ENCODE results near the gene HDAC4.

Gene HDAC4

DNA sequence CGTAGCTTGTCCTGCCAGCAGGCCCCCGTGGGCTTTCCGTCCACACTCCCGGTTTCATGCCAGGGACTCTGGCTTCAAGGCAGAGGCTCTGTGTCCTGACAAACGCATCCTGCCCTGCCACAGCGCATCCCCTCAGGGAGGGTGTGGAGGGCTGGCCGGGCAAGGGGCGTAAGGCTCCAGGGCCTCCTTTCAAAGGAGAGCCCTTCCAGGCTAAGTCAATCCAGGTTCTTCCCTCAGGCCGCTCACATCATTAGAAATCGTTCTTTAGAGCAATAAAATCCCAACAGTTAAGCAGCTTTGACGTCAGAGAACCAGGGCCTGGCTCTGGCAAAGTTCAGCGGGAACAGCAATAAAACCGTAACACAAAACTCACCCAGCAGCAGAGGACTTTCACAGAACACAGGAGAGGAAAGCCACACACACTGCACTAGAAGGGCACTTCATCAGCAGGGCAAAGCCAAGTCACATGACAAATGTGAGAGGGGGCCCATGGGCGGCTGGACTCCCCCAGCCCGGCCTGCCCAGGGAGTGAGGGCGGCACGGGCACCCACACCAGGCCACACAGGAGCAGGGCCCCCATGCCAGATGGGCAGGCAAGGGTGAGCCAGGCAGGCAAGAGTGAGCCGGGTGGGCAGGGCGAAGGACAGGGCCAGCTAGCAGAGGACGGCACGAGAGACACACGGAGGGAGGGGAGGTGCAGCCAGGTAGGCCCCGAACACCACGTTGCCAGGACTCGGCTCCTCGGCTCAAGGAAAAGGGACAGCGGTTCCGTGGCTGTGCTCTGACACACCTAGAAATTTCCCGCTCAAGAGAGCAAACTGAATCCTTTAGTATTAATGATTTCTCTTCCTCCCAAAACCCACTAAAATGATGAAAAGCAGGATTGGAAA lies 52.0 kb downstream of the HDAC4 start:
- peak overlapping the region; percentile 60 to 68 for H3K9ac ChIP-seq (ENCODE audit: low read depth in 1 of 2, low read length in 2 of 2)
- no peaks in the 10 kb centered on the region for H3K27me3 ChIP-seq (ENCODE audit: control insufficient read depth in 2 of 2, insufficient read depth in 2 of 2, low read length in 2 of 2)
- H3K9me3 ChIP-seq (ENCODE audit: control insufficient read depth in 2 of 2, low read length in 2 of 2) = peaks cover 0 to 3% of the 10 kb centered on the region in 2 donors
- peak overlapping the region in 1 of 2 donors; percentile 47 for H3K4me3 ChIP-seq (ENCODE audit: low read length in 2 of 2)
- H3K27ac ChIP-seq (ENCODE audit: low read depth in 2 of 2, low read length in 2 of 2) = peak overlapping the region; percentile 86 to 91
- H3K4me1 ChIP-seq (ENCODE audit: control insufficient read depth in 2 of 2, insufficient read depth in 2 of 2, low read length in 2 of 2) = peaks cover 18 to 20% of the 10 kb centered on the region in 2 donors
- peaks cover 0 to 18% of the 10 kb centered on the region in 2 donors for H3K36me3 ChIP-seq (ENCODE audit: control insufficient read depth in 2 of 2, insufficient read depth in 2 of 2, low read length in 2 of 2)

DNA sequence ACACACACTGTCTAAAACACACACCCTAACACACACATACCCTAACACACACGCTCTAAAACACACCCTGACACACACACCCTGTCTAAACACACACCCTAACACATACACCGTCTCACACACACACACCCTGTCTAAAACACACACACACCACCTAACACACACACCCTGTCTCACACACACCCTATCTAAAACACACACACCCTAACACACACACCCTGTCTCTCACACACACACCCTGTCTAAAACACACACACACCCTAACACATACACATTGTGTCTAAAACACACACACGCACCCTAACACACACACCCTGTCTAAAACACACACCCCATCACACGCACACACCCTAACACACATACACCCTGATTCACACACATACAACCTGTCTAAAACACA lies 54.1 kb downstream of the HDAC4 start:
- H3K4me1 ChIP-seq (ENCODE audit: control insufficient read depth in 2 of 2, insufficient read depth in 2 of 2, low read length in 2 of 2) = peaks cover 18 to 20% of the 10 kb centered on the region in 2 donors
- no peak overlapping the region for H3K9ac ChIP-seq (ENCODE audit: low read depth in 1 of 2, low read length in 2 of 2)
- peaks cover 0 to 3% of the 10 kb centered on the region in 2 donors for H3K9me3 ChIP-seq (ENCODE audit: control insufficient read depth in 2 of 2, low read length in 2 of 2)
- peak overlapping the region; percentile 43 to 45 for H3K27ac ChIP-seq (ENCODE audit: low read depth in 2 of 2, low read length in 2 of 2)
- H3K27me3 ChIP-seq (ENCODE audit: control insufficient read depth in 2 of 2, insufficient read depth in 2 of 2, low read length in 2 of 2) = no peaks in the 10 kb centered on the region
- H3K4me3 ChIP-seq (ENCODE audit: low read length in 2 of 2) = peak overlapping the region in 1 of 2 donors; percentile 5
- H3K36me3 ChIP-seq (ENCODE audit: control insufficient read depth in 2 of 2, insufficient read depth in 2 of 2, low read length in 2 of 2) = peaks cover 0 to 10% of the 10 kb centered on the region in 2 donors

DNA sequence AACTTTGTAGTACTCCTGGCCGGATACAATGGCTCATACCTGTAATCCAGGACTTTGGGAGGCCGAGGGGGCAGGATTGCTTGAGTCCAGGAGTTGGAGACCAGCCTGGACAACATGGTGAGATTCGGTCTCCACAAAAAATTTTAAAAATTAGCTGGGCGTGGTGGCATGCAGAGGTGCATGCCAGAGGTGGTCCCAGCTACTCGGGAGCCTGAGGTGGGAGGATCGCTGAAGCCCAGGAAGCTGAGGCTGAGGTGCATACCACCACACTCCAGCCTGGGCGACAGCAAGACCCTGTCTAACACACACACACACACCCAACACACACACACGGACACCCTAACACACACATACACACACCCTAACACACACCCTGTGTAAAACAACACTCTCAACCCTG lies 55.6 kb downstream of the HDAC4 start:
- no peak overlapping the region for H3K9ac ChIP-seq (ENCODE audit: low read depth in 1 of 2, low read length in 2 of 2)

DNA sequence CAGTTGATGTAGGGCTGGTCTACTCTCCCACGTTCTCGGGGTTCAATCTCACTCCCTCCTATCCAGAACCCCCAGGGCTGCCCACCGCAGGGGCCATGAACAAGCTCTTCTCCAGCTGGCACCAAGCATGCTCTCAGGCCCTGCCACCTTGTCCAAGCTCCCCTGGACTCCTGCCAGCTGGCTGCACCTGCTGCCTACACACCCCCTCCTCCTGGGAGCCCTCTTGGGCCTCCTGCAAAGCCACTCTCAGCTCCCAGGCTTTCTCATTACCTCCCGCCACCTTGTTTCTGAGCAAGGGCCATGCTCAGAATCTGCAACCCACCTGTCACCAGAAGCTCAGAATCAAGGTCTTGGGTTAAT lies 56.0 kb downstream of the HDAC4 start:
- H3K9me3 ChIP-seq (ENCODE audit: control insufficient read depth in 2 of 2, low read length in 2 of 2) = peaks cover 0 to 3% of the 10 kb centered on the region in 2 donors
- H3K4me1 ChIP-seq (ENCODE audit: control insufficient read depth in 2 of 2, insufficient read depth in 2 of 2, low read length in 2 of 2) = peaks cover 18 to 20% of the 10 kb centered on the region in 2 donors
- H3K27ac ChIP-seq (ENCODE audit: low read depth in 2 of 2, low read length in 2 of 2) = no peak overlapping the region
- no peak overlapping the region for H3K9ac ChIP-seq (ENCODE audit: low read depth in 1 of 2, low read length in 2 of 2)
- no peak overlapping the region for H3K4me3 ChIP-seq (ENCODE audit: low read length in 2 of 2)
- peaks cover 0 to 5% of the 10 kb centered on the region in 2 donors for H3K36me3 ChIP-seq (ENCODE audit: control insufficient read depth in 2 of 2, insufficient read depth in 2 of 2, low read length in 2 of 2)
- H3K27me3 ChIP-seq (ENCODE audit: control insufficient read depth in 2 of 2, insufficient read depth in 2 of 2, low read length in 2 of 2) = no peaks in the 10 kb centered on the region

More for the DNA sequence above, 55.6 kb downstream of the HDAC4 start:
- Histone ChIP-seq H3K27ac (ENCODE audit: low read depth in 2 of 2, low read length in 2 of 2) (no peak overlapping the region), H3K9me3 (ENCODE audit: control insufficient read depth in 2 of 2, low read length in 2 of 2) (peaks cover 0 to 3% of the 10 kb centered on the region in 2 donors), H3K4me1 (ENCODE audit: control insufficient read depth in 2 of 2, insufficient read depth in 2 of 2, low read length in 2 of 2) (peaks cover 18 to 20% of the 10 kb centered on the region in 2 donors), H3K36me3 (ENCODE audit: control insufficient read depth in 2 of 2, insufficient read depth in 2 of 2, low read length in 2 of 2) (peaks cover 0 to 5% of the 10 kb centered on the region in 2 donors), H3K27me3 (ENCODE audit: control insufficient read depth in 2 of 2, insufficient read depth in 2 of 2, low read length in 2 of 2) (no peaks in the 10 kb centered on the region), H3K4me3 (ENCODE audit: low read length in 2 of 2) (no peak overlapping the region)

DNA sequence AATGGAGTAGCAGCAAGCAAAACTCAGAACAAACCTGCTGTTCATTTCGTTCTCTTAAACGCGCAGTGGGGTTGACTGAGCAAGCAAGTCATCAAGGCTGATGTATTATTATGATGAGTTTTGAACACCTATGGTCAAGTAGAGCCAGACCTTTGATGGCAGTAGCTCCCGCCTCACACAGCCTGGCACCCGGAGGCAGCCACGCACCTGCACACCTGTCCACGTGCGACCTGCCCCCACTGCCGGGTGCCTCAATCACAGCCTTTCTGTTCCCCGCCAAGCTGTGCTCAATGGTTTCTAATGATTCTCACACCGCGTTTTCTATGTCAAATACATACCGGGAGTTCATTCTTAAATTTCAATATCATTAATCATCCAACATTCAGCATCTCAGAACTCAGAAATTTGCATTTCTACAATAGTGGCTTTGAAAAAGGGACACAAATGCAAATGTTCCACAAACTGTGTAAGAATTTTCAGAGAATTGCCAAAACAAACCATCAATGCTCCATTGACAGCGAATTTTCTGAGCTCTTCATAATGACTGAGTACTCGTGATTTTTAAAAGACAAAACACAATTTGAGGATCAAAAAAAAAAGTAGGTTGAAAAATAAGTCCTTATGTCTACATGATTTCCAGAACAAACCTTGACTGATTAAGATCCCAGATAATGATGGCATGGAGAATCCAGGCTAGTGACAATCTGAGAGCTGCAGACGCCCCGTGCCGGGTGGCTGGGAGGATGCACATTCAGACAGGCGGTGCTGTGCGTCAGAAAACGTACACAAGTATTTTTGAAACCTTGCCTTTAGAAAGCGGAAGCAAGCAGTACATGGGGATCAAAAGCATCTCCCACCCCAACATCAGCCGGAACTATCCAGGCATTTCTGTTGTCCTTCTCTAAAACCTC lies 56.6 kb downstream of the HDAC4 start:
- Histone ChIP-seq H3K4me1 (ENCODE audit: control insufficient read depth in 2 of 2, insufficient read depth in 2 of 2, low read length in 2 of 2) (peaks cover 15 to 16% of the 10 kb centered on the region in 2 donors), H3K9ac (ENCODE audit: low read depth in 1 of 2, low read length in 2 of 2) (no peak overlapping the region), H3K27ac (ENCODE audit: low read depth in 2 of 2, low read length in 2 of 2) (no peak overlapping the region)

DNA sequence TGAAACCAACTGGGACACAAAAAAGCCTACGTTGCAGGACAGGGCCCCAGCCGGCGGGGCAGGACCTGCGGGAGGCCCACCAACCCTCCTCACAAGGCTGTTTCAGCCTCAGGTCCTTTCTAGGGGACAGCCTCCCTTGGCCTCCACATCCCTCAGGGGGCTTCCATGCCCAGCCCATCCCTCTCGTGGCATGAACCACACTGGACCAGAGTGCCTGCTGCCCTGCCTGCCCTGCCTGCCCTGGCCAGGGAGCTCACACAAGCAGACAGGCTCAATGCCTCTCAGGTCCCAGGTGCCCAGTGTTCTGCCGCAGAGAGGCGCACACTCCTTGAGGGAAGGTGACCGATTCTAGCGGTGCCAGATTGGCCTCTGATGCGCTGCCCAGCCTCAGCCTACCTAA lies 57.4 kb downstream of the HDAC4 start:
- Histone ChIP-seq H3K9me3 (ENCODE audit: control insufficient read depth in 2 of 2, low read length in 2 of 2) (peaks cover 0 to 3% of the 10 kb centered on the region in 2 donors), H3K27ac (ENCODE audit: low read depth in 2 of 2, low read length in 2 of 2) (no peak overlapping the region), H3K4me3 (ENCODE audit: low read length in 2 of 2) (no peak overlapping the region), H3K9ac (ENCODE audit: low read depth in 1 of 2, low read length in 2 of 2) (no peak overlapping the region), H3K4me1 (ENCODE audit: control insufficient read depth in 2 of 2, insufficient read depth in 2 of 2, low read length in 2 of 2) (peaks cover 8 to 11% of the 10 kb centered on the region in 2 donors), H3K27me3 (ENCODE audit: control insufficient read depth in 2 of 2, insufficient read depth in 2 of 2, low read length in 2 of 2) (no peaks in the 10 kb centered on the region), H3K36me3 (ENCODE audit: control insufficient read depth in 2 of 2, insufficient read depth in 2 of 2, low read length in 2 of 2) (peaks cover 0 to 5% of the 10 kb centered on the region in 2 donors)

More for the DNA sequence above, 56.6 kb downstream of the HDAC4 start:
- Histone ChIP-seq H3K27me3 (ENCODE audit: control insufficient read depth in 2 of 2, insufficient read depth in 2 of 2, low read length in 2 of 2) (no peaks in the 10 kb centered on the region), H3K36me3 (ENCODE audit: control insufficient read depth in 2 of 2, insufficient read depth in 2 of 2, low read length in 2 of 2) (peaks cover 0 to 5% of the 10 kb centered on the region in 2 donors), H3K4me3 (ENCODE audit: low read length in 2 of 2) (no peak overlapping the region), H3K9me3 (ENCODE audit: control insufficient read depth in 2 of 2, low read length in 2 of 2) (peaks cover 0 to 3% of the 10 kb centered on the region in 2 donors)

DNA sequence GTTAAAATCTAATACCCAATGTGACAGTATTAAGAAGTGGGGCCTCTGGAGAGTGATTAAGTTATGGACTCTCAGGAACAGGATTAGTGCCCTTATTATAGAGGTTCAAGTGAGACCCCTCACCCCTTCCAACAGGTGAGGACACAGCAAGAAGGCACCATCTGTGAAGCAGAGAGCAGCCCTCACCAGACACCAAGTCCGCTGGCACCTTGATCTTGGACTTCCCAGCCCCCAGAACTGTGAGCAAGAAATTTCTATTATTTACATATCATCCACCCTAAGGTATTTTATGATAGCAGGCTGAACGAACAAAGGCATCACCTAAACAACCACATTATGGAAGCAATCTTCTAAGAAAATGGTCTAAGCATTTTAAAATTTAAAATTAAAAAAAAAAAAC lies 59.0 kb downstream of the HDAC4 start:
- Histone ChIP-seq H3K4me3 (ENCODE audit: low read length in 2 of 2) (no peak overlapping the region), H3K27me3 (ENCODE audit: control insufficient read depth in 2 of 2, insufficient read depth in 2 of 2, low read length in 2 of 2) (no peaks in the 10 kb centered on the region), H3K9me3 (ENCODE audit: control insufficient read depth in 2 of 2, low read length in 2 of 2) (peaks cover 0 to 2% of the 10 kb centered on the region in 2 donors), H3K4me1 (ENCODE audit: control insufficient read depth in 2 of 2, insufficient read depth in 2 of 2, low read length in 2 of 2) (peaks cover 12 to 13% of the 10 kb centered on the region in 2 donors), H3K36me3 (ENCODE audit: control insufficient read depth in 2 of 2, insufficient read depth in 2 of 2, low read length in 2 of 2) (peaks cover 0 to 5% of the 10 kb centered on the region in 2 donors), H3K9ac (ENCODE audit: low read depth in 1 of 2, low read length in 2 of 2) (no peak overlapping the region), H3K27ac (ENCODE audit: low read depth in 2 of 2, low read length in 2 of 2) (no peak overlapping the region)

DNA sequence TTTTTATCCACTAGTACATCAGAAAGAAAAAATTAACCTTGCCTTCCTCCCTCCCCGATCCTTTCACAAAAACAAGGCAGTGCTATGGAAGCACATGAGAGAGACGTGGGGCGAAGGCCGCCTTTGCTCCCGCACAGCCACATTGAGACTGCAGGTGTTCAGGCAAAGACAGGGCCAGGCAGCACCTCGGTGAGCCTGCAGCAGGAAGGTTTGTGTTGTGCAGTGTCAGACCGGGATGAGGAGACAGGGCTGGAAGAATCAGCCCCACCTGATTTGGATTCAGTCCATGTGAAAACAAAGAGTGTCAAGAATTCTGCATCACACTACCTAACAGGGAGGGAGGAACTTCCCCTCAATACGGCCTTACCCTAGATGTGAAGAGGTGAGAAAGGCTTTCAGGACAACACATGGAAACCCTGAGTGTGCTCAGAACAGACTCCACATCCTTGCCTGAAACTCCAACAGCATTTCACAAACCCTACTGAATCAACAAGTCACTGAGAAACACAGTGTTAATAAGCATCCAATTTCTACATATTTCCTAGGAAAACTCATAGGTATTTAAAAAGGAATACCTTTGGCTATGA lies 59.6 kb downstream of the HDAC4 start:
- Histone ChIP-seq H3K9ac (ENCODE audit: low read depth in 1 of 2, low read length in 2 of 2) (no peak overlapping the region), H3K27me3 (ENCODE audit: control insufficient read depth in 2 of 2, insufficient read depth in 2 of 2, low read length in 2 of 2) (no peaks in the 10 kb centered on the region), H3K27ac (ENCODE audit: low read depth in 2 of 2, low read length in 2 of 2) (no peak overlapping the region), H3K36me3 (ENCODE audit: control insufficient read depth in 2 of 2, insufficient read depth in 2 of 2, low read length in 2 of 2) (peaks cover 0 to 5% of the 10 kb centered on the region in 2 donors), H3K4me3 (ENCODE audit: low read length in 2 of 2) (no peak overlapping the region), H3K9me3 (ENCODE audit: control insufficient read depth in 2 of 2, low read length in 2 of 2) (no peaks in the 10 kb centered on the region), H3K4me1 (ENCODE audit: control insufficient read depth in 2 of 2, insufficient read depth in 2 of 2, low read length in 2 of 2) (peaks cover 7 to 13% of the 10 kb centered on the region in 2 donors)

DNA sequence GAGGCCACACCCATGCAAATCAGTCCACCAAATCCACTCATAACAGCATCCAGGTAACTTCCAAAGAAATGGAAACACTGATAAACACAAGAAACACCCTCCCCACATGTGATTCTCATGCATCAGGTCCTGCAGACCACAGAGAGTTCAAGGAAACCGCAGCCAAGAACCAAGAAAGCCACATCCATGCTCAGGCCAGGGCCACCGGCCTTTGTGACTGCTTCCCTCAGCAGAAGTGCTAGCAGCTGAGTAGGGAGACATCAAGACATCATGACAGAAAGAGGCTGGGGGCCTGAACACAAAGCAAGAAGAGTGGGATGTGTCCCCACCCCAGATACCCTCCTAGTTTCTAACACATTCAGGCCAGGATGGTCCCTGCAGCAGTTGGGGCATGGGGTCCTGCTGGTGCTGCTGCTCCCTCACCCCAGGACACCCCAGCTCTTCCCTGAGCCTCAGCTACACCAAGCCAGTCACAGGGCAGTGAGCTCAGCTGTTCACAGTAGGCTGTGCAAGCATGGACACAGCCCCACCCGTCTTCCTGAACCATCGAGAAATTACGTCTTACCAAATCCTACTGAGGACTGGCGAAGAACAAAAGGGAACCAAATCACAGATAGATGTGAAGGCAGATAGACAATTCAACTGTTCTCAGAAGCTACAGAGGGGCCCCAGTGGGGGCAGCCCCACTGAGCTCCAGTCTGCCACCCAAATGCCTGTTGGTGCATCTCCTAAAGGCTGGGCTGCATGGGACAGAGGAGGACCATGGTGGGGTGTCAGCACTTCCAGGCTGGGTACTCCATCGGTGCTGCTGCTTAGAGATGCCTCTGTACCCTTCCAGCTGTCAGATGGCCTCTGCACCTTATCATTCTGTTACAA lies 60.9 kb downstream of the HDAC4 start:
- Histone ChIP-seq H3K27ac (ENCODE audit: low read depth in 2 of 2, low read length in 2 of 2) (no peak overlapping the region), H3K36me3 (ENCODE audit: control insufficient read depth in 2 of 2, insufficient read depth in 2 of 2, low read length in 2 of 2) (peaks cover 0 to 5% of the 10 kb centered on the region in 2 donors), H3K4me3 (ENCODE audit: low read length in 2 of 2) (no peak overlapping the region), H3K9me3 (ENCODE audit: control insufficient read depth in 2 of 2, low read length in 2 of 2) (no peaks in the 10 kb centered on the region), H3K9ac (ENCODE audit: low read depth in 1 of 2, low read length in 2 of 2) (no peak overlapping the region), H3K4me1 (ENCODE audit: control insufficient read depth in 2 of 2, insufficient read depth in 2 of 2, low read length in 2 of 2) (peaks cover 7 to 12% of the 10 kb centered on the region in 2 donors), H3K27me3 (ENCODE audit: control insufficient read depth in 2 of 2, insufficient read depth in 2 of 2, low read length in 2 of 2) (no peaks in the 10 kb centered on the region)
